CD4-positive, alpha-beta T cell treated with Interleukin-2 at 100 ng/mL for 4 hours (primary cell): ENCODE measurements around the gene TMEM17.

Experiments
- DNase-seq: peaks from one replicate; pipeline ENCODE4 v3.0.0-alpha.2; 2020; ENCODE audit warnings: low spot score

TMEM17 gene

DNA sequence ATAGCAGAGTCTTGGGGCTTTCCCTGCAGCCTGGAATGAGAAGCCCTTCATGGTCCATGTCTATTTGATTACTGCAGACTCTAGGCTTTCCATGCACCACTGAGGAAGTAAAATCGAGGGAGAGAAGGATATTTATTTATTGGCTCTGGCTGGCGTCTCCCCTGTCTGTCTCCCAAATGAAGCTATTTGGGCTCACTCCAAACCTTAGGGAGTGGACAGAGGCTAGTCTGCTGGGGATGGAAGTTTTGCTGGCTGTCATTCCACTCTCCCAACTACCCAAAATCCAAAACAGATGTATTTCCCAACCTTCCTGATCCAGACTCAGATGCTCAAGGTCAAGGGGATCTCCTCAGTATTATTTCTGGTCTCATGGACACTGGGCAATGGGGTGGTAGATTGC is 33.7 kb downstream of the TMEM17 start:
- no peak for DNase-seq

DNA sequence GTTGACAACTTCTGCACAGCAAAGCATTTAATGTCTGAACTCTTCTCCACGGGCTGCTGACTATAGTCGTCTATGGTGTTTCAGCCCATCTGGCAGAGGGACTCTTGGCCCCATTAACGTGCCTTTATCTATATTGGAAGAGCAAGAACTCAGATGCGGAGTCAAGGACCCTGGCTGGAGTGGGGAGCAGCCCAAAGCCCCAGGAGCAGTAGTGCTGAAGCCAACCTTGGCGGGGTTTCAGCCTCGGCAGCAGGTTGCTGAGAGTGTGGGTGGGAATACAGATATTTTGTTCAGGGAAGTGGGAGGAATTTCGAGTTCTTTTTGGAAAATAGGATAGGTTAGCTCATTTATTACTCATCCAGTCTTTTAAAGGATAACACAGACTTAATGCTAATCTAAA is 34.2 kb downstream of the TMEM17 start:
- no peak for DNase-seq

DNA sequence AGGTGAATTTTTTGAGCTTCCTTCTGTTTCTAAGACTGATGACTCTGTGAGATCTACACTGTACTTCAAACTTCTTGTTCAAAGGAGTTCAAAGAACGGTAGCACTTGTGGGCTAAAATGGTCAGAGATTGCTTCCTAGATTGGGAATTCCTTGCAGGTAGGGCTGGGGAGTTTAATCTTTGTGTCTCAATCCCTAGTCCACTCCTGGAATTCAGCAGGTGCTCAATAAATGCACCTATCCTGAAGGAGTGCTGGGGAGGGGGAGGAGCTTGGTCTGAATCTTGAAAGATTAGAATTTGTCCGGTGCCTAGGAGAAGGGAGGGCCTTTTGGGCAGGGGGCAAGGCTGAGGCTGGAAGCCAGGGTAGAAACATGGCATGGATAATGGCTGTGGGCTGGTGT is 34.6 kb downstream of the TMEM17 start:
- DNase-seq = no peak

DNA sequence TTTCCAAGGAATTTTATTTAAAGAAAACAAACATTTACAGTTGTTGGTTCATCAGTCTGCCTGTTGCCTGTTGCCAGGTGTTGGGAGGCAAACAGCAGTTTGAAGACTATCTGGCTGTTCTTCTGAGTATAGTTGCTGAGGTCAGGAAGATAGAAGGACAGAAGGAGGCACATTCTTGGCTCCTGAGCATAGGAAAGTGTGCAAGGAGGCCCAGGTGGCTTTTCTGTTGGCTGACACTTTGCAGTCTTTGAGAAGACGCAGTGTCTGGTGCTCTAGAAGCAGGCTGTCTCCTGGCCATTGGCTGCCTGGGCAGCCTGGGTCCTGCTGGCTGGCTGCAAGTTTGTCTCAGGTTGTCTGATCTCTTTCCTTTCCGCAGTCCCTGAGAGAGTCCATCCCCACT is 36.4 kb downstream of the TMEM17 start:
- no peak for DNase-seq

DNA sequence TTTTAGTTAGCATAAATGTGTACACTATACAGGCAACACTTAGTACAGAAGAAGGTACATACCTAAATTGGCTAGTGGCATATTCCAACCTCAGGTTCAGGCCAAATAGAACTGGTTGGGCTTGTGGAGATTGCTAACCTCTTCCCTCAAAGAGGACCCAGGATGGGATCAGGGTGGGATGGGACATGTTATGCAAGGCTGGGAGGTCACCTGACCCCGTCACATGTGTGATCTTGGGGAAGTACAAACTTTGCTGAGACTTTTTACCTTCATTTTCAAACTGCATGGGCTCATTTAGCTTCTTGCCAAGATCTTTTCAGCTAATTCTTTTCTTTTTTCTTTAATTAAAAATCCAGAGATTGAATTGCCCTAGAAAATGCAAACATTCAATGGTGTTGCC is 36.9 kb downstream of the TMEM17 start:
- no peak for DNase-seq

DNA sequence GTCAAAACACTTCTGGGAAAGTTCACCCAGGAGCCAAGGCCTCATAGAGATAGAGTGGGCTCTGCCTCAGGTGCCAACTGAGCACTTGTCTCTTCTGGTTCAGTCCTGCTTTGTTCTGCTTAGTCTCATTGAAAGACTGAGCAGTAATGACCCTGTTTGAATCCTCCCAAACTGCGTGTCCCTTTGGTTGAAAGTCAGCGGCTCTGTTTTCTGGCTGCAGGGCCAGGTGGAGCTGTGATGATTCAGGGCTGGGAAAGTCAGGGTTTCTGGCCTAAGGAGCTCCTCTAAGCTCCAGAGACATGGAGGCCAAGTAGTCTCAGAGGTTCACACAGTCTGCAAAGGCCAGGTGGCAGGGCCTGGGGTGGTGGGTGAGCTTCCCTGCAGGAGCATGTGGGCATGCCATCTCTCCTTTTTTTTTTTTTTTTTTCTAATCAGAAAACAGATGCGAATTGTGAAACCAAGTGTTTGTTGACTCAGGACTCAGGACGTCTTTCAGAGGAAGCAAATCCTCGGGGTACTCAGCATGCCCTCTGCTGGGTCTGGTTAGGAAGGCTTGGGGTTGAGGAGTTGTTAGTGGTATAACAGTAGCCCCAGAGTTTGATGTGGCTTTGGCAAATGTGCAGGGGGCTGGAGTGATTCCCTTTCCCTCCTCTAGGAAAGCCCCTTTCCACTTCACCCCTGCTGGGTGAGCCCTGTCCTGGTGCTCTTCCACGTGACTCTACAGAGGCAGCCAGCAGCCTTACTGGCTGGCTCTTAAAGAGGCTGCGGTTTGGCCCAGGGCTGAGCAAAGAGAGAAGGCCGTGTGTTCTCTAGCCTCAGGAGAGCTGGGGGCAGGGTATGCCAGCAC is 38.3 kb downstream of the TMEM17 start:
- no peak for DNase-seq

DNA sequence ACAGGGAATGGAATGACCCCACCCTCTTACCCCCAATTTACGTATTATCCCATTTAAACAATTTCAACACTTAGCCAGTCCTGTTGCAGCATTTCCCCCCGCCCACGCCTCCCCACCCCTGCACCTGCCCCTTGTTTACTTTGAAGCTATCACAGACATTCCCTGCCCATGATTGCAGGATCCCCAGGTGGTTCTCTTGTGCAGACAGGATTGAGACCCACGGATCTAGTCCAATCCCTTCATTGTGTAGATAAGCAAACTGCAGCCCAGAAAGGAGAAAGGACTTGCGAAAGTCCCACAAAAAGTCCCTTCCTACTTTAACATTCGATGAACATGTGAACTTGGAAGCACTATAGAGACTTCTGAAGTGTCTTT is 38.9 kb downstream of the TMEM17 start:
- DNase-seq = no peak

DNA sequence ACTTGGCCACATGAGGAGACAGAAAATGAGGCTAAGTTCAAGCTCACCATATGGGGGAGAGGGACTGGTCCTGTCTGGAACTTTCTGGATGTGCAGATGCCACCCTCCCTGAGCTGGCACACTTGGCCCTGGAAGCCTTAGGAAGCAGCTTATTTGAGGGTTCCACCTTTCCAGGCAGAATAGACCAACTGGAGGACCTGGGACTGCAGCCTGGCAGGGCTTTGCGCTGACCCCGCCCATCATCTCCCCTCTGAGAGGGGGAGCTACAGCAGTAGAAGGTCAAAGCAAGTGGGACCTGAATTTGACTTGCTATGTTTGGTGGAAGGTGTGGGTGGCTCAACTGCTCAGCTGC is 39.5 kb downstream of the TMEM17 start:
- no peak for DNase-seq

DNA sequence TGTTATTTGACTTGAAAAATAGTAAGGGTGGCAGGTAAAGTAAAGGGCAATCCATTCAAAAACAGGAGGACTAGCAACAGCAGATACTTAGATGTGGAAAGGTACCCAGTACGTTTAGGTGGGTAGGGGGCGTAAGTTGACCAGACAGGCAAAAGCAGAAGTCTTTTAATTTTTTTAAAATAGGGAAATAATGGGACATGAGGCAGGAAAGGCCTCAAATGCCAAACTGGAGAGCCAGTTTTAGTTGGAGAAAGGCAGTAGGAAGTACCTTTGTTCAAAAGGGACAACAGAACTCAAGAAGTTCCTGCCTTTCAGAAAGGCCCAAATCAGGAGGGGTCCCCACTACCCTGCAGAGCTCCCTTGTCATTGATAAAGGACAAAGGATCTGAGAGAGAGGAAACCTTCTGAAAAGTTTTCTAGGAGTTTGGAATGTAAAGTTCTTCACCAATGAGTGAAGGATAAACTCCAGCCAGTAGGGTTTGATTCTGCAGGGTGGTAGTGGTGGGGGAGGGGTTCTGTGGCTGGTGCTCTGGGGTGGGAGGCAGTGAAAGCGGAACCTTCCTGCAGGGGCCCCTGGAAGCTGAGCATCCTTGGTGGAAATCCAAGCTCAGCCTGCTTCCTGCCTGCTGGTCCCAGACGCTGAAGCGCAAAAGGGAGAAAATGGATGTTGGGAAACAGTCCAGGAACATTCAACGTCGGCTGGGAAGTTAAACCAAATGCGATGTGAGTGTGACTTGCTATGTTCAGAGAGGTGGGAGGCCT is 40.1 kb downstream of the TMEM17 start:
- DNase-seq = no peak

DNA sequence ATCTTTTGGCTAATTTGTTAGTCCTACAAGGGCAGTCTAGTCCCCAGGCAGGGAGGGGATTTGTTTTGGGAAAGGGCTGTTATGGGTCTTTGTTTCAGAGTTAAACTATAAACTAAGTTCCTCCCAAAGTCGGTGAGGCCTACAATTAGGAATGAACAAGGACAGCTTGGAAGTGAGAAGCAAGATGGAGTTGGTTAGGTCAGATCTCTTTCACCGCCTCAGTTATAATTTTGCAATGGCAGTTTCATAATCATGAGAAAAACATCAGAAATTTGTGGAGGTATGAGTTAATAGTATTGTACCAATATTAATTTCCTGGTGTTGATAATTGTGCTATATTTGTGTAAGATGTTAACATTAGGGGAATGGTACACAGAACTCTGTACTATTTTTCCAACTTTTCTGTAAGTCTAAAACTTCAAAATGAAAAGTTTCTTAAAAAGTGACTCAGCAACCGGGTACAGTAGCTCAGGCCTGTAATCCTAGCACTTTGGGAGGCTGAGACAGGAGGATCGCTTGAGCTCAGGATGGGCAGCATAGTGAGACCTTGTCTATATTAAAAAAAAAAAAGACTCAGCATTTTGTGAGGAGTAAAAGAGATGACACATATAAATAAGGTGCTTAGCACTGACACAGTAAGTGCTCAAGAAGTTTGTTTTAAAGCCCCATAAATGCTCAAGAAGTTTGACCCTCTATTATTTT is 40.8 kb downstream of the TMEM17 start:
- no peak for DNase-seq

DNA sequence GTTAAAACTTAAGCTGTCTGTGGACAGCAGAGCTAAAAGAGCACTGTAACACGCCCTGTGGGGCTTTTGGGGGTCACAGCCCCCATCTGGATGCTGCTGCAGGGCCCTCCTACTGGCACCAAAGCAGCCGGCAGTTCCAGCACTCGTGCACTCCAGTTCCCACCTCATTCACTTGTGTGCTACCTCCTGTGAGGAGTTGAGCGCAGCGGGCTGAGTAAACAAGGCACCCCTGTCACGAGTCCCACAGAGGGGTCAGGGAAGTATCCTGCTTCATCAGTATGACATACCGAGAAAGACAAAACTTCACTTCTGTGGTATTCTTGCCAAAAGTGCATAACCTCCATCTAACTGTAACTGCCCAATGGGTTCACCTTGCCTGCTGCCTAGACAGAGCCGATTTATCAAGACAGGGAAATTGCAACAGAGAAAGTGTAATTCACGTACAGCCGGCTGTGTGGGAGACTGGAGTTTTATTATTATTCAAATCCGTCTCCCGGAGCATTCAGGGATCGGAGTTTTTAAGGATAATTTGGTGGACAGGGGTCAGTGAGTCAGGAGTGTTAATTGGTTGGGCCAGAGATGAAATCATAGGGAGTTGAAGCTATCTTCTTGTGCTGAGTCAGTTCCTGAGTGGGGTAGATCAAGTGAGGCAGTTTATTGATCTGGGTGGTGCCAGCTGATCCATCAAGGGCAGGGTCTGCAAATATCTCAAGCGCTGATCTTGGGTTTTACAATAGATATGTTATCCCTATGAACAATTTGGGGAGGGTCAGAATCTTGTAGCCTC is 41.6 kb downstream of the TMEM17 start:
- DNase-seq = no peak

DNA sequence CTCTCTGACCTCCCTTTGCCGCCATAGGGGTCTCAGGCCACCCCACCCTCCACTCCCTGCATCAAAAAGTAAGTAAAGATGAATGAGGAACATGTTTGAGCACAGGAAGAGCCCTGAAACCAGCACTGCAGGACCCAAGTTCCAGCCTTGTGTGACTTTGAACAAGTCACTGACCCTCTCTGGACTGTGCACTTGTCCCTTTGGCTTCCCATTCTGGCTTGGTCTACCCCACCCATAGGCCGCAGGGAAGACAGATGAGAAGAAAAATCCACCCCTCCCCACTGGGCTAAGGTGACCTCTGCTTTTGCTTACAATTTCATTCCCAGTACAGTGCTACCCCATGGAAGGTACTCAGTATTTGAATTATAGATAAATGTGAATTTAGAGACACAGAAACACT is 43.8 kb downstream of the TMEM17 start:
- DNase-seq = no peak

DNA sequence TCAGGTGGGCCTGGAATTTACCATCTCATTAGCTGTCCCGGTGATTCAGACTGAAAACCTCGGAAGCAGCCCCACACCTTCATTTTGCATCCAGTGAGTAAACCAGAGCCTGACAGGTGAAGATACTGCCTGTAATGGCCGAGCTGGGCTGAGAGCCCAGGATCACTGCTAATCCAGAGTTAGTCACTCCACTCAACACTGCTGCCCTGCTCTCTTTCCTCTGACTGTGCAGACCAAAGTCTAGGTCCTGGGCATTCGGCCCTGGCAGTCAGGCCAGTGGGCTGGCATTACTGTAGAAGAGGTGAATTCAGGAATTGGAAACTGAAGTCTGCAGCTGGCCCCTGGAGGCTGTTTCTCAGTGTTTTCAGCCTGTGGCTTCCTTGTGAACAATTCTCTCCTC is 44.3 kb downstream of the TMEM17 start:
- no peak for DNase-seq

DNA sequence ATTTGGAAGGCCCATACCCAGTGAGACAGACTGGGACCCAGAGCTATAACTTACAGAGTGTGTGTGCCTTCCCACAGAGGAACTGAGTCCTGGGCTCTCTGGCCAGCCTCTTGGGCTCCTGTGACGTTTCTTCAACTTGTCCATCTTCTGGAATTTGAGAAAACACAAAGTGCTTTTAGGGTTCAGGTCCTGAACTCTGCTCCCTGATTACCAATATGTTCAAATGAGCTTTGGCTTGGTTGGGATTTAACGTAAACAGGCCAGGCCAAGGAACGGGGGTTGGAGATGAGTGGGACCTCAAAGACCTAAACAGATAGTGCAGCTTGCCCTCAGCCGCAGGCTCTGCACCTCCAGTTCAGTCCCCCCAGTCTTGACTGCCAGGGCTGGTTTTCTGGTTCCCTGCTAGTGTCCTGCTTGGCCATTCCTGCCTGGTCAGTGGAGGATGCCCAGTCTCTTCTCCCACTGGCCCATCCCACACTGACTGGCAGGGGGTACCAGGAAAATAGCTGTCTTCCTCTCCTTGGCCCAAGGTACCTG is 44.9 kb downstream of the TMEM17 start:
- no peak for DNase-seq

DNA sequence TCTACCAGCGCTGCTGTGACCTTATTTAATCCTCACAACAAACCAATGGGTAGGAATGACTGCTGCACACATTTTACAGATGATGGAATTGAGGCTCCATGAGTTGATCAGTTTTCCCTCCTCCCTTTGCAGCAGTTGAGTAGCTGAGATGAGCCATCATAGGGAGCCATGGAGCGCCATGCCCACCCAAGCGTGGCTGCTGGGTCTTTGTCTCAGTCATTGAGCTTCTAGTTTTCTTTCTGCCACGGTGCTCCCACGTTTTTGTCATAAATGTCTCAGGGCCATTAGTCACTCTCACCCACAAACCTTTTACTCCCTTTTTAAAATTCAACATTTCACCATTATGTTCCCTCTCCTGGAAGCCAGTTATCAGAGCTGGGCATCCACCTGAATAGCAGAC is 45.8 kb downstream of the TMEM17 start:
- DNase-seq = no peak

DNA sequence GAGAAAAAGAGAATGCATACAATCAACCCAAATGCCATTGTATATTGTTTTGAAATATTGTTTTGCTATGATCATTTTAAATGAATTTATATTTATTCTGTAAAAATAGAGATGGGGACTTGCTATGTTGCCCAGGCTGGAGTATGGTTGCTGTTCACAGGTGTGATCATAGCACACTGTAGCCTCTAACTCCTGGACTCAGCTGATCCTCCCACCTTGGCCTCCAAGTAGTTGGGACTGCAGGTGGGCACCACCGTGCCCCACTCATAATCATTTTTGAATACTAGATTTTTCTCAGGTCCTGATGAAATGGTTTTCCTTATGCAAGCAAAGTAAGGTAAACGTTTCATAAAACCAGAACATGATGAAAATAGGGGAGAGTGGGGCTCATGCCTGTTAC is 46.3 kb downstream of the TMEM17 start:
- DNase-seq = no peak

DNA sequence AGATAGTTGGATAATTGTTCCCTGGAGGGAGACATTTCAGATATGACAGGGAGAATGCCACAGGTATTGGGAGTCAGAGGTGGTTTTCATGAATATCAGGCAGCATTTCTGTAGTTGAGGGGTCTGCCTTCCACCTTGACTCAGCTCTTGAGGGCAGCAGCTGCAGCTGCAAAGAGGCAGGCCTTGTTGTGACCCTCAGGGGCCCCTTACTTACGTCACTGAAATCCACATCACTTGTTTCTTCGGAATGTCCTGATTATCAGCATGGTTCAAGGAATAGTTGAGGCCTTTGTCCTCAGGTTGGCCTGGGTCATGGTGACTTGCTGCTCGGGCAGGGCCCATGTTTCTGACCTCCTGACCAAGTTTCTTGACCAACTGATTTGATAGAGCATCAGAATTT is 46.9 kb downstream of the TMEM17 start:
- DNase-seq = no peak

DNA sequence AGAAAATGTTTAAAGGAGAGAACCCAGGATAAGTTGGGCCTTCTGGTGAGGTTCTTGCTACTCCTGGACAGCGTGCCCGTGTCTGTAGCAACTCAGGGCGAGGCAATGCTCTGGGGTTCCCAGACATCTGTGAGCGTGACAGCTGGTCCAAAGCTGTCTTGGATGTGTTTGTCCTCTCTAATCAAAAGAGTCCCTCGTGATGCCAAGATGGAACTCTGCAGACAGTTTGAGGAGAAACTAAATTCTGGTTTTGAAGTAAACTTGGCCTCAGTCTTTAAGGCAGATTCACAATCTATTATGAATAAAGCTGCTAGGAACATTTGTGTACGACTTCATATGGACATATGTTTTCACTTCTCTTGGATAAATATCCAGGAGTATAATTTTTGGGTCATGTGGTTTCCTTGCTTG is 47.3 kb downstream of the TMEM17 start:
- no peak for DNase-seq

DNA sequence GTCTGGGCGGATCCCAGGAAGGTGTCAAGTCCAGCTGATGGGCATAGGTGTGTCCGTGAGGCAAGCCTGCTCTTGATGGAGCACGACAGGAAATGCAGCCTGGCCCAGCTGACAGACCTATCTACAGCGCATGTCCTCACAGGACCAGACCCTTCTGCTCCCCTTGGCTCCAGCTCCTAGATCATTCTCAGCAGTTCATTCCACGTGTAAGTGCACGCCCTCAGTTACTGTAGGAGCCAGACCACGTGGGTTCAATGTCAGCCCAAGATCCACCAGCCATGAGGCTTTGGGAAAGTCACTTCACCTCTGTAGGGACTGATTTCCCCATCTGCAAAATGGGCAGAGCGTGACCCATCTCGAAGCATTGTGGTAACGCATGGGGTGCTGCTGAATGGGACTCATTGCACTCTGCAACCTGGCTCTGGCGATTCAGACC is 47.8 kb downstream of the TMEM17 start:
- no peak for DNase-seq

DNA sequence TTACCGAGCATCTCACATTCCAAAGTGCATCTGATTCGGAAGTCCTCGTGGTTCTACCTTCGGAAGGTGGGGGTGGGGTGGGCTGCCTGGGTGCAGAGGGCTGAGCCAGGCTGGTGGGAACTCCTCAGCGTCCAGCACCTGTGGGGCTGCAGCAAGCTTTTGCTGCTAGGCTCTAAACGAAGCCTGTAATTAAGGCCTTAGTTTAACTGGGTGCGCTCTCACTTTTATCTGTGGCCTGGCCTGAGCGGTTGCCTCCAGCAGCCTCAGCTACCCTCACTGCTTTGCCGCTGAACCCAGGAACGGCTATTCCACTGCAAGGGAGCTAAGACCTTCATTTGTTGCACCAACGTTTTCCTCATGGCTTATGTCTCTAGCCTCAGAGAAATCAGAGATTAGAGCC is 48.4 kb downstream of the TMEM17 start:
- no peak for DNase-seq

DNA sequence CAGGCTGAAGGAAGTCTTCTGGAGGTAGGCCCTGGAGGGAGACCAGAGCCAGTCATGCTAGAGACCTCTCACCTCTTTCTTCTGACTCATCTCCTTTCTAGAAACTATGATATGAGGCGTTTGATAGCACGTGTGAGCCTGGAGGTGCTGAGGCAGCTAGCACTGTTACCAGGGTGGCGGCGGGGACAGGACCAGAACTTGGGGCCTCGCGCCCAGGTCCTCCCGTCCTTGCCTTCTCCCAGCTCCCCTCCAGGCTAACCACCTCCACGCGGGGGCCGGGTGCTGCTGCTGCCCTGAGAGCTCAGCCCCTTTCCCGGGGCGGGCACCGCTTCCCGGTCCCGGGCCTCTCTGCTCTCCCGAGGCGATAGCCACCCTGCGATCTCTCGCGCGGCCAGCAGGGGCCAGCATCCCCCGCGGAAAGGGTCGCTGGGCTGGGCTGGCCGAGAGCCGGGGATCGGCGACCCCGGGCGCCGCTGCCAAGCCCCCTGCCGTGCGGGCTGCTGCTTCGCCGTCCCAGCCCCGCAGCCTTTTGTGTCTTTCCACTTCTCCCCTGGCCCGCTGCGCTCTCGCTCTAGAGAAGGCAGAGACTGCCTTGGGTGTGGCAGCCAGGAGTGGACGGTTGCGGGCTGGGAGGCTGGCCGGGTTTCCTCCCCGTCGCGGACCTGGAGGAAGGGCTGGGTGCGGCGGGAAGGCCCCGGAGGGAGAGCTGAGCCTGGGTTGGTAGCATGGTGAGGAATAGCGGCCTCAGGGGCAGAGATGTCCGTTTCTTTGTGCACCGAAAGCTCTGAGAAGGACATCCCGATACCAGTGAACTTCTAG is 49.1 kb downstream of the TMEM17 start:
- DNase-seq = peak; percentile 61
